Keratinocyte (primary cell): ENCODE measurements around the gene USH2A. TPM values are rescaled to one million over a fixed set of nuclear protein-coding genes. Genes with fewer than 3 reads are reported as not detected.

Experiments
- DNase-seq: peaks from one replicate; pipeline ENCODE4 v3.0.0-alpha.2; 2011; ENCODE audit warnings: low read depth, missing footprints, low spot score
- FAIRE-seq: peaks from 2 replicates; lab custom pipeline; 2011; peaks lifted over from hg19 to GRCh38; lab: Jason Lieb, UNC
- H2AFZ ChIP-seq: 2 replicates; pipeline ENCODE4 v1.6.0; 2012; ENCODE audit warnings: low read length, control low read depth, inconsistent platforms; ENCODE audit not compliant: control insufficient read depth
- H3K27ac ChIP-seq: 2 replicates; pipeline ENCODE4 v1.5.1; 2011; ENCODE audit warnings: low read length; ENCODE audit not compliant: control insufficient read depth, insufficient read depth
- H3K27me3 ChIP-seq: 3 replicates; pipeline ENCODE4 v1.6.0; 2011; ENCODE audit warnings: low read length; ENCODE audit not compliant: control insufficient read depth, insufficient read depth; ENCODE audit errors: extremely low read depth
- H3K36me3 ChIP-seq, 2 experiments: 2 replicates in 1 of 2; 3 replicates in 1 of 2; pipeline ENCODE4 v1.5.1; 2011; ENCODE audit warnings: low read length in 2 of 2, mild to moderate bottlenecking in 1 of 2; ENCODE audit not compliant: control insufficient read depth in 2 of 2, insufficient read depth in 2 of 2; ENCODE audit errors: extremely low read depth in 1 of 2
- H3K4me1 ChIP-seq: 3 replicates; pipeline ENCODE4 v1.5.1; 2011; ENCODE audit warnings: low read length; ENCODE audit not compliant: control insufficient read depth, insufficient read depth; ENCODE audit errors: extremely low read depth
- H3K4me2 ChIP-seq: 3 replicates; pipeline ENCODE4 v1.6.0; 2011; ENCODE audit warnings: low read depth, low read length; ENCODE audit not compliant: control insufficient read depth, insufficient read depth; ENCODE audit errors: extremely low read depth
- H3K4me3 ChIP-seq, 3 experiments: fragments of 200-600 bp in 1 of 3; sonication (generic) in 1 of 3; 2 replicates in 2 of 3; 3 replicates in 1 of 3; pipeline ENCODE4 v1.5.1; 2011 to 2016; ENCODE audit warnings: low read length in 3 of 3, mild to moderate bottlenecking in 3 of 3, control low read depth in 2 of 3, inconsistent platforms in 1 of 3, low read depth in 1 of 3, mixed read lengths in 1 of 3, mixed run types in 1 of 3, moderate library complexity in 1 of 3; ENCODE audit not compliant: control insufficient read depth in 2 of 3, insufficient read depth in 2 of 3; ENCODE audit errors: extremely low read depth in 1 of 3
- H3K79me2 ChIP-seq: 2 replicates; pipeline ENCODE4 v1.6.0; 2012; ENCODE audit warnings: low read length; ENCODE audit not compliant: control insufficient read depth, insufficient read depth
- H3K9ac ChIP-seq: 3 replicates; pipeline ENCODE4 v1.6.0; 2011; ENCODE audit warnings: low read length; ENCODE audit not compliant: control insufficient read depth, insufficient read depth; ENCODE audit errors: extremely low read depth
- H3K9me1 ChIP-seq: 3 replicates; pipeline ENCODE4 v1.6.0; 2011; ENCODE audit warnings: low read length; ENCODE audit not compliant: control insufficient read depth, insufficient read depth; ENCODE audit errors: extremely low read depth
- H3K9me3 ChIP-seq: 2 replicates; pipeline ENCODE4 v1.5.1; 2012; ENCODE audit warnings: low read depth, low read length; ENCODE audit not compliant: control insufficient read depth
- H4K20me1 ChIP-seq: 3 replicates; pipeline ENCODE4 v1.6.0; 2011; ENCODE audit warnings: low read length; ENCODE audit not compliant: control insufficient read depth, insufficient read depth; ENCODE audit errors: extremely low read depth
- EZH2 ChIP-seq: IDR thresholded peaks from one replicate; pipeline ENCODE4 v1.6.1; 2012; ENCODE audit warnings: inconsistent platforms, mild to moderate bottlenecking, low read length, moderate library complexity
- dilution Hi-C: fragments of 300-500 bp; cut with MboI; formaldehyde crosslinking; loops from one replicate; pipeline ENCODE4 v1.7.0; 2020; ENCODE audit warnings: low sequenced_read_pairs; ENCODE audit not compliant: extremely low pct_ligation_motif_present
- polyA plus RNA-seq, 5 experiments: library from polyadenylated mRNA; depleted of rRNA in 3 of 5; stranded (reverse) in 3 of 5; stranded (forward) in 1 of 5; unstranded in 1 of 5; fragments of >200 nt; gene quantifications; 1 replicate in 1 of 5; 2 replicates in 3 of 5; 3 replicates in 1 of 5; pipeline versions ENCODE4 v1.2.1 to v1.2.3, GENCODE V29; 2011 to 2012; ENCODE audit warnings: missing spikeins in 2 of 5, low read depth in 1 of 5, low replicate concordance in 1 of 5
- TF ChIP-seq, protein P1 (sequence below), 3 experiments: IDR thresholded peaks in 1 of 3; conservative IDR thresholded peaks in 1 of 3; optimal IDR thresholded peaks in 1 of 3; 2 replicates in 2 of 3; 3 replicates in 1 of 3; pipeline versions ENCODE3 to v1.5.1; 2011; ENCODE audit warnings: low read length in 3 of 3, mild to moderate bottlenecking in 3 of 3, moderate library complexity in 2 of 3, control low read depth in 1 of 3, inconsistent platforms in 1 of 3; ENCODE audit not compliant: insufficient read depth in 2 of 3; ENCODE audit errors: extremely low read depth in 1 of 3

The USH2A gene
- polyA plus RNA-seq, 1 donor (not counting 4 experiments of a cell fraction or from before 2014, with no cell fraction given): not detected

DNA sequence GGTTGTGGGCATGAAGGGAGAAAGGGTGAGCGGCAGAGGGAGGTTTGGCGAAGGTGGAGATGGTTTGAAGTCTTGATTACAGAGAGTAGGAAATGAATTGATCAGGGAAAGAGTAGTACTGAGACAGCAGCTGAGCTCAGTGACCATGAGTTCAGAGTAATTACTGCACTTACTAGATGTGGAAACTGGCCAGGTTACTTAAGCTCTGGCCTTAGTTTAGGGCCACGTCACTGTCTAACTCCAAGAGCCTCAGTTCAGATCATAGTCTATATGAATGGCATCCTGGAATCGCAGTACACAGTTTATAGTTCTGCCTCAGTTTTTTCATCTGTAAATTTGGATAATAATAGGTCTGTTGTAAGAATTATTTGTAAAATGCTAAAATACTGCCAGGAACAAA is 778.1 kb downstream of the USH2A start:
- FAIRE-seq (no peak), DNase-seq (no peak)
- Histone ChIP-seq H3K27ac (no peak overlapping the region), H3K4me3 (no peak overlapping the region), H3K36me3 (no peaks in the 10 kb centered on the region), H3K9me1 (no peaks in the 10 kb centered on the region), H3K9ac (no peak overlapping the region), H3K27me3 (no peaks in the 10 kb centered on the region), H3K4me2 (no peak overlapping the region), H3K4me1 (no peaks in the 10 kb centered on the region), H2AFZ (no peak overlapping the region), H3K9me3 (no peaks in the 10 kb centered on the region), H4K20me1 (no peaks in the 10 kb centered on the region), H3K79me2 (no peaks in the 10 kb centered on the region)
- dilution Hi-C loops: no loop called here
- TF ChIP-seq, protein P1, sequence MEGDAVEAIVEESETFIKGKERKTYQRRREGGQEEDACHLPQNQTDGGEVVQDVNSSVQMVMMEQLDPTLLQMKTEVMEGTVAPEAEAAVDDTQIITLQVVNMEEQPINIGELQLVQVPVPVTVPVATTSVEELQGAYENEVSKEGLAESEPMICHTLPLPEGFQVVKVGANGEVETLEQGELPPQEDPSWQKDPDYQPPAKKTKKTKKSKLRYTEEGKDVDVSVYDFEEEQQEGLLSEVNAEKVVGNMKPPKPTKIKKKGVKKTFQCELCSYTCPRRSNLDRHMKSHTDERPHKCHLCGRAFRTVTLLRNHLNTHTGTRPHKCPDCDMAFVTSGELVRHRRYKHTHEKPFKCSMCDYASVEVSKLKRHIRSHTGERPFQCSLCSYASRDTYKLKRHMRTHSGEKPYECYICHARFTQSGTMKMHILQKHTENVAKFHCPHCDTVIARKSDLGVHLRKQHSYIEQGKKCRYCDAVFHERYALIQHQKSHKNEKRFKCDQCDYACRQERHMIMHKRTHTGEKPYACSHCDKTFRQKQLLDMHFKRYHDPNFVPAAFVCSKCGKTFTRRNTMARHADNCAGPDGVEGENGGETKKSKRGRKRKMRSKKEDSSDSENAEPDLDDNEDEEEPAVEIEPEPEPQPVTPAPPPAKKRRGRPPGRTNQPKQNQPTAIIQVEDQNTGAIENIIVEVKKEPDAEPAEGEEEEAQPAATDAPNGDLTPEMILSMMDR (optimal IDR thresholded peaks at IDR 0.05 in 1 of 3, IDR thresholded peaks at IDR 0.05 in 1 of 3, conservative IDR thresholded peaks at IDR 0.05 in 1 of 3; ENCODE audit: extremely low read depth in 1 of 3, insufficient read depth in 2 of 3, low read length in 3 of 3): no peak
- TF ChIP-seq EZH2: no peak

DNA sequence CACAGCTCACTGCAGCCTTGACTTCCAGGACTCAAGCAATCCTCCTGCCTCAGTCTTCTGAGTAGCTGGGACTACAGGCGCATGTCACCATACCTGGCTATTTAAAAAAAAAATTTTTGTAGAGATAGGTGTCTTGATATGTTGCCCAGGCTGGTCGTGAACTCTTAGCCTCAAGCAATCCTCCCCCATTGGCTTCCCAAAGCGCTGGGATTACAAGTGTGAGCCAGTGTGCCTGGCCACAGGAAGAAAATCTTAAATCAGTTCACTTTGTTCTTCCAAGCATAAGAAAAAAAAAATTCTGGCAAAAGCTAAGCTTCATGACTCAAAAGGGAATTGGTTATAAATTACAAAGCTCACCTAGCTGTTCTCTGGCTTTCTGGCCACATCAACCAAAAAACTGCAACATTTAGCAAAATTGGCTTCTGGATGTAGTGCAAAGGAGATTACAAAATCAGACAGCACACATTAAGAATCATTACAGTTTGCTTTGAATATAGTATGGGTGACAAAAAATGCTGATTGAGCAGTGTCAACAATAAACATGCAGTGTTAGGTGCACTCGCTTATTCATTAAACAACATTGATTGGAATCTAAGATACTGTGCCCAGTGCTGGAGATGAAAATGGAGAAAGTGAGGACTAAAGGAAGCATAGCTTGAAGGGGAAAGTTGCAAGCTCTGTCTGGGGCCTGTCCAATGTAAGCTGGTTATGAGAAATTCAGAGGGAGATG is 779.5 kb downstream of the USH2A start:
- dilution Hi-C loops: no loop called here
- H3K27me3 ChIP-seq: no peaks in the 10 kb centered on the region
- H3K4me1 ChIP-seq: no peaks in the 10 kb centered on the region
- H3K4me2 ChIP-seq: no peak overlapping the region
- no peak overlapping the region for H3K27ac ChIP-seq
- no peak overlapping the region for H2AFZ ChIP-seq
- no peak overlapping the region for H3K9ac ChIP-seq
- H3K79me2 ChIP-seq: no peaks in the 10 kb centered on the region
- TF ChIP-seq, protein P1 (optimal IDR thresholded peaks at IDR 0.05 in 1 of 3, IDR thresholded peaks at IDR 0.05 in 1 of 3, conservative IDR thresholded peaks at IDR 0.05 in 1 of 3; ENCODE audit: extremely low read depth in 1 of 3, insufficient read depth in 2 of 3, low read length in 3 of 3): no peak
- no peak for TF ChIP-seq EZH2
- no peaks in the 10 kb centered on the region for H3K9me3 ChIP-seq
- no peaks in the 10 kb centered on the region for H3K9me1 ChIP-seq
- no peak overlapping the region for H3K4me3 ChIP-seq
- no peak for DNase-seq
- FAIRE-seq: no peak
- no peaks in the 10 kb centered on the region for H3K36me3 ChIP-seq
- H4K20me1 ChIP-seq: no peaks in the 10 kb centered on the region
